Right renal cortex interstitium (tissue), 3 donors: Measurements from ENCODE around the gene AGAP9. TPM values are rescaled to one million over a fixed set of nuclear protein-coding genes. Genes with fewer than 3 reads are reported as not detected.
A peak's percentile ranks its signal among the peaks of the same experiment; 100 is the strongest.
"Not testable (repeated sequence)": the region's sequence is repeated elsewhere in the genome, so short reads cannot be mapped to it uniquely, and the experiment has no call there.

Experiments
- DNase-seq, 3 donors: peaks; one replicate each; pipeline ENCODE4 v3.0.0-alpha.2; 2013; ENCODE audit warnings: low read depth in 3 of 3, low spot score in 2 of 3
- polyA plus RNA-seq, 3 donors: library from polyadenylated mRNA; unstranded; fragments of 120-200 nt; gene quantifications; one replicate each; pipeline ENCODE4 v1.2.1, GENCODE V29; 2013; ENCODE audit not compliant: insufficient read length in 3 of 3

AGAP9 gene
- polyA plus RNA-seq, result 10 to 100 TPM in 1 of 3 donors, 1 to 10 TPM in 2; 3.8 to 14.9 (median 9.7) TPM

GRCh38 chr10:47523475-47523874 is at the start of gene AGAP9:
Gene AGAP9 (minus strand): TSS chr10:47523638. CDS start chr10:47523526, 112 bp downstream.
- not testable (repeated sequence) for DNase-seq

GRCh38 chr10:47571138-47571912 is 47.9 kb upstream of the AGAP9 start:
- not testable (repeated sequence) for DNase-seq

GRCh38 chr10:47566757-47567156 is 43.3 kb upstream of the AGAP9 start:
- DNase-seq, result not testable (repeated sequence)

GRCh38 chr10:47566108-47566699 is 42.8 kb upstream of the AGAP9 start:
- not testable (repeated sequence) for DNase-seq

- DNase-seq, result not testable (repeated sequence)
Measured at GRCh38 chr10:47565517-47565920, 42.1 kb upstream of the AGAP9 start.

GRCh38 chr10:47564953-47565352 is 41.5 kb upstream of the AGAP9 start:
- not testable (repeated sequence) for DNase-seq

- not testable (repeated sequence) for DNase-seq
Measured at GRCh38 chr10:47564318-47564717, 40.9 kb upstream of the AGAP9 start.

GRCh38 chr10:47560452-47560851 is 37.0 kb upstream of the AGAP9 start:
- DNase-seq, result not testable (repeated sequence)

GRCh38 chr10:47559718-47560308 is 36.4 kb upstream of the AGAP9 start:
- DNase-seq, result not testable (repeated sequence)

- DNase-seq, result not testable (repeated sequence)
Measured at GRCh38 chr10:47558109-47558508, 34.7 kb upstream of the AGAP9 start.

- not testable (repeated sequence) for DNase-seq
Measured at GRCh38 chr10:47557616-47558015, 34.2 kb upstream of the AGAP9 start.

- not testable (repeated sequence) for DNase-seq
Measured at GRCh38 chr10:47555334-47555733, 31.9 kb upstream of the AGAP9 start.

GRCh38 chr10:47554552-47554951 is 31.1 kb upstream of the AGAP9 start:
- DNase-seq, result not testable (repeated sequence)

- DNase-seq, result not testable (repeated sequence)
Measured at GRCh38 chr10:47553860-47554247, 30.4 kb upstream of the AGAP9 start.

GRCh38 chr10:47553214-47553859 is 29.9 kb upstream of the AGAP9 start:
- peak; percentile 48 to 76 (median 75) for DNase-seq

GRCh38 chr10:47552719-47553118 is 29.3 kb upstream of the AGAP9 start:
- DNase-seq, result not testable (repeated sequence)

- DNase-seq, result not testable (repeated sequence)
Measured at GRCh38 chr10:47547286-47547685, 23.8 kb upstream of the AGAP9 start.

GRCh38 chr10:47536430-47536829 is 13.0 kb upstream of the AGAP9 start:
- not testable (repeated sequence) for DNase-seq

GRCh38 chr10:47502313-47502712 is 21.1 kb downstream of the AGAP9 start:
- not testable (repeated sequence) for DNase-seq

GRCh38 chr10:47494226-47494625 is 29.2 kb downstream of the AGAP9 start:
- DNase-seq, result not testable (repeated sequence)

GRCh38 chr10:47491600-47491999 is 31.8 kb downstream of the AGAP9 start, which contains the start of gene FAM25G:
Gene FAM25G (minus strand): TSS chr10:47491700. CDS start chr10:47491674, 26 bp downstream.
- DNase-seq, result not testable (repeated sequence)
